GM18909 (cell line): ENCODE measurements around the gene H2AZ2.
A peak's percentile ranks its signal among the peaks of the same experiment; 100 is the strongest.

Experiments used
- ATAC-seq: cut with Tn5 transposase; IDR thresholded peaks from one replicate; pipeline ENCODE4 v1.9.1; 2021; ENCODE audit warnings: mild to moderate bottlenecking; ENCODE audit not compliant: unreplicated experiment, poor library complexity

H2AZ2 gene

GRCh38 chr7:44847920-44848634 is at the start of gene H2AZ2:
Gene H2AZ2 (minus strand): TSS chr7:44848087. CDS start chr7:44847971, 116 bp downstream.
- ATAC-seq = peak; percentile 89

GRCh38 chr7:44897309-44897708 is 49.4 kb upstream of the H2AZ2 start:
- no peak for ATAC-seq

DNA sequence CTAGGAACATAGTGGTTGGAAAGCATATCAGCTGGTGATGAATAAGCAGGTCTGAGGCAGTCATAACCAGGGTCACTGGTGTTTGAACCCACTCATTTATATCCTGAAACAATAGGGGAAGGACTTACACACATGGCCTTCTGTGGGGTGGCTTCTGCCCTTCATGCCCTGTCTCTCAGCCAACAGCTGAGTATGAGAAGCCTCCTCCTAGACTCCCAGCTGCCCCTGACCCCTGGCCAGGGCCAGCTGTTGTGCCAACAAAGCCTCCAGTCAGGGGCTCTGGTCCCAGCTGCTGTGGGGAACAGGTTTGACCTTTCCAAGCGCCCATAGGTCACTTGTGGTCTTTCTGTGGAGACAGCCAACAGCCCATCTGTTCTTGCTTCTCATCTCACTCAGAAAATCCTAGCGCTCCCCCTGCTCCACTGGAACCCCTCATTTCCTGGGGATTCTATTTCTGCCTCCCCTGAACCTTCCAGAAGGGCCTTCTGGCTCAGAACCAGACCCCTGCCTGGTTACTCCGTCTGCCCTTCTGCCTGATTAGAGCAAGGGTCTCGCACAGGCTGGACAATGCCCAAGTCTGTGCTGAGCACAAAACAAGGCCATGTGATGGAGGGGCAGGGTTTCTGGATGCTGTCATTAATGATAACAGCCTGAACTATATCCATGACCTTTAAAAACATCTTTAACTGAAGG is 47.1 kb upstream of the H2AZ2 start:
- no peak for ATAC-seq

- ATAC-seq = no peak
Measured at GRCh38 chr7:44893710-44894234, 45.9 kb upstream of the H2AZ2 start.

DNA sequence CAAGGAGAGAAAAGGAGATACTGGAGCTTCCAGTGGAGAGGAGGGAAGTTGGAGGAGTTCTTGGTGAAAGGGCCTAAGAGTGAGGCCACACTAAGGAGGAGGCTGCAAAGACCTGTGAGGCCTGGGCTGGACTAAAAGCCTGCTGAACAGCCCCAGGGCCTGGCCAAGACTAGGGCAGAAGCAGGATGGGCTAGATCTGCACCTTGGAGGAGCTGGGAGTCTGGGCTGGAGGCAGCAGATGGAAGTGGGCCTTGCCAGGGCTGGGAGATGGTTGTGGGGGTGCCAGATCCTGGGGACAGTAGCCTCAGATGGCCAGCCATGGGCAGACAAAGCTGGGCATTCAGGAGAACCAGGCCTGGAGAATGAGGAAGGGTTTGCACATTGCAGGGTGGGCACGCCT is 43.9 kb upstream of the H2AZ2 start:
- no peak for ATAC-seq

- no peak for ATAC-seq
Measured at GRCh38 chr7:44891372-44891771, 43.5 kb upstream of the H2AZ2 start.

GRCh38 chr7:44889086-44889781 is 41.3 kb upstream of the H2AZ2 start:
- ATAC-seq = no peak

- no peak for ATAC-seq
Measured at GRCh38 chr7:44887293-44887692, 39.4 kb upstream of the H2AZ2 start.

DNA sequence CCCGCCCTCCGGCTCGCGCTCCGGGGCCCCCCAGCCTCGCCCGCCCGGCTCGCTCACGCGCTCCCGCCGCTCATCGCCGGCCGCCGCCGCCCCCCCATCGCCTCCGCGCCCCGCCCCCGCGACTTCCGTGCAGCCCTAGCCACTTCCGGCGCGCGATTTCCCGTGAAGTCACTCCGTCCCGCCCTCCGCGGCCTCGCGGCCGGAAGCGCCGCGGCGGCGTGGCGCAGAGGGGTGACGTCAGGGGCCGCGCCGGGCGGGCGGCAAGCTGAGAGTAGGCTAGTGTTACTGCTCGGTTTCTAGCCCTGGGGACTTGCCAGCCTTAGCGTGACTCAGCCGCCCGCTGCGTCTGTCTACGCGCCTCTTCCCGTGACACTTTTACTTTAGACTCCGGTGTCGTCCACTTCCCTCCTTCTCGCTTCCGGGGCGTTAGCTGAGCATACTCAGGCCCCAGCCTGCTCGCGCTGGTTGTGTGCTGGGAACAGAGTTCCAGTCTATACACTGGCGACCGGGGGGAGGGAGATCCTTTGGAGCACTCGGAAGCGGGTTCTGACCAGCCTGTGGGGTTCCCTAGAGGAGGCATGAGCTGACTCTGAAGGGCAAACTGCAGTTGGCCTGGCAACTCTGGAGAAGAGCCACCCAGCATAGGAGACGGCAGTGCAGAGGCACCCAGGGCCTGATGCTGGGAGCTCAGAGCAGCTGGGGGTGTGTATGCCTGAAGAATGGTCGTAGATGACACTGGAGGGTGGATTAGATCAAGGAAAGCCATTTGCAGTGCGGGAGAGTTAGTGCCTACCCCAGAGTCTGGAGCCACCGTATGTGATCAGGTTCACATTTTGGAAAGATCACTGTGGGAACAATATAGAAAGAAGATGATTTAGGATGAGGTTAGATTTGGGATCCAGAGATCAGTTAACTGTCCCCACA is 37.8 kb upstream of the H2AZ2 start, which contains the start of gene PURB:
Gene PURB, minus strand, starts transcription at position 137 of the 924 bp plus-strand sequence. CDS start 182 bp downstream, outside the sequence.
- peak; percentile 85 for ATAC-seq

GRCh38 chr7:44884621-44885393 is 36.9 kb upstream of the H2AZ2 start:
- ATAC-seq = peak; percentile 31

DNA sequence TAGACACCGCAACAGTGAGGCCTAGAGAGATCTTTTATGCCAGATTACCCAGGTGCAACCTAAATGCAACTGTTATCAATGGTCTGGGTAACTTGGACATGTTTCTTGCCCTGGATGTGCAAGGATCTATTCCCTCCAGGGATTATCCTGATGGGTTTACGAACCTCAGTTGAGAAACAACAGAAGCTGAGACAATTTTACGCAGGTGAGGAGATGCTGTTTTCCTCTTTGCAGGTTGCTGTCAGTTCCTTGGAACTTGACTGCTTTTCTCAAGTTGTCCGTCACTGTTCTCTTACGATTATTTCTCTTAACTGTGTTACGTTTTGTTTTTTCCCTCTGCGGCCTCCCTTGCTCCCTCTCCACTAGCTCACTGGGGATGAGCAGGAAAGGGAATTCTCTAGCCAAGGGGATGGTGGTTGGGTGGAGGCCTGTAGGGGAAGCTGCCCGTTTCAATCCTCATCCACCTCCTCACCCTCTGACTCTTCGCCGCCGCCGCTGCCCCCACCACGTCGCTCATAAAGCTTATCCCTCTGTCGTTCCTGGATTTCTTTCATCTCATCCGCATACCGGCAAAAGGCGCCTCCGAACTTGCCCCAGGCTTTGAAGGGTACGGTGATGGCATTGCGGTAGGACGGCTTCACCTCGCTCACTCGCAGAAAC is 36.2 kb upstream of the H2AZ2 start:
- no peak for ATAC-seq

DNA sequence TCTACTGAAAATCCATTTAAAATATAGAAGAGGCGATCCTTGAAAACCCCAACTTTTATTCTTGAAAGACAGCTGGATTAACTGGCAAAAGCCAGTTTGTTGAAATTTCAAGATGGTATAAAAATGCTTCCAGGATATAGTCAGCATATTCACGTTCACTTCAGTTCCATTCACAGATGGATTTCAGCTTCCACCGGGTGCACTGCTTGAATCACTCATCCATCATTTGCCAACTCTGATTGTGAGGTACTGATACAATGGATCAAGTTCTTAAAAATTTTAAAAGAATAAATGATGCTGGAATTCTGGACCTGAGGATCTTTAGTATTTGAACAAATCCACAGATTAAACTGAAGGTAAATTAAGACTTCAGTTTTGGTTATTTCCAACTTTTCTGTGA is 35.0 kb upstream of the H2AZ2 start:
- ATAC-seq = no peak

DNA sequence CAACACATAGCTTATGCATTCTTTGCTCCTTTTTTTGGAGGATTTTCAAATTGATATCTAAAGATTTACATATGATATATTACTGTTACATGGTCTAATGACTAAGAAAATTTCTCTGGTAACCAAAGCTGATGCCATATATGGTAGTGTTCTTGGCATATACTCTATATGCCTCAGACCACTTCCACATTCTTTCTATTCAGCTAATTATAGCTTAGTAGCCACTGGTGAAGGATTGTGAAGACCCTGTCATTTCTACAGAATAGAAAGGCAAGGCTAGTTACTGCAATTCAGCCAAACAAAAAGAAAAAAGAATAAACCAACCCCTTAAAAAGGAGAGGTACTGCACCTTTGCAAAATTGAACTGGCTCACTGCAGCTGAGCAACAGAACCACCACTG is 33.7 kb upstream of the H2AZ2 start:
- ATAC-seq = no peak

DNA sequence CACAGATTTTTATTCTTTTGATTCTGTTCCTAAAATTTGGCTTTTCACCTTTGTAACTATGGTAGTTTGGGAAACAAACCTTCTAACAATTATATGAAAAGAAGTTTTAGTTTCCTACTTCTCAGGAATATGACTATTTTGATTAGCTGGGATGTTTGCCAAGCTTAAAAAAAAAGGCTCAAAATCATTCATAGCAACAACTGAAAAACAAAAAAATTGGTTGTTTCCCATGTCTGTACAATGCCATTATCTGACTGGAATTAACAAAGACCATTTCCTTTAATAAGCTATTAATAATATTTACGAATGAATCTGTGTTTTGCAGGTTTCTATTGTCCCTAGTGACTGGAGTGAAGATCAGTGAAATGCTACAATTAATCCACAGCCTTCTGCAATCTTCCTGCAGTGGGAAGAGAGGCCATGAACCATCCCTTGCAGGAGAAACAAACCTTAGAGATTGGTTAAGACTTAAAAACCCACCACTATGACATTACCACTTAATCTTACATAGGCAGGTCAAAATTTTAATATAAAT is 33.2 kb upstream of the H2AZ2 start:
- no peak for ATAC-seq

DNA sequence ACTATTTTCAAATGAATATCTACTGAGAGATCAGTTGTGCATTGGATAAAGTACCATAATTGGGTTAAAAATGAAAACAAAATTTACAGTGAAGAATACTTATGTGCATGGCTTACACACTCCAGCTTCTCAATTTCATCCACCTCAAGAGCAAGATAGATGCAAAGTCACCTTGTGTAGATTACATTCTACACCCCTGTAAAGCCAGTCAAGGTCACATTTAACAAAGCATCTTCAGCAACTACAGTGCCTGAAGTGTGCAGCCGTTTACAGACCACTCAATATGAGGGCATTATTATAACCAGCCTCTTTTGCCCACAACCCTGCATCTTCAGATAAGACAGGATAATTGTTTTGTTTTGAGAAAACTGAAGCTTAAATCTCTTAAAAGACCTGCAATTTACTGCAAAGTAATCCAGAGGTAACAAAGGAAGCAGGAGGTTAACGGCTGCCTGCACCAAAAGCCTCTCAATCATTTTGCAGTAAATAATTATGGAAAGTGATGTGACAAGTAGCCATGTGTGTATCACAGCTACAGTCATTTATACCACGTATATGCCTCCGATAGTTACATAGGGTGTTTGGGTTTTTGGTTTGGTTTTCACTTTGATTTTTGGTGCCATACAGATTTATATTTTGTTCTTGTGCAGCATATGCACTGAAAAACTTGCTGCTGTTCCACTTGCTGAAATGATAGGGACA is 32.6 kb upstream of the H2AZ2 start:
- no peak for ATAC-seq

DNA sequence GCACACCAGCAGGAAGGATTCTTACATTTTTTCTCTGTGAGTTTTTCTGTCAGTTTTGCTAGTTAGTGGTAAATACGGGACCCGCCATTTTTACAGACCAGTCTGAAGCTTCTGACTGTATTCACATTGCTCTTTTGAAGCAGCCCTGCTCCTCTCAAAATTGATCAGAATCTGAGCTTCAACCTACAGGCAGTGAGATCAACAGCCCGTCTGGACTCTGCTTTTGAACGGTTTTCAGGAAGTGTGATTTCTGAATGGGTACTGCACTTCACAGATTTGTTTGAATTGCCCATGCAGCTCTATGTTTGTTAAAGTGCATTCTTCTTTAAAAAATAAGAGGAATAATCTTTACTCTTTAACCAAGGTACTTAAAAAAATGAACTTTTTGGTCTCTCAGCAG is 28.5 kb upstream of the H2AZ2 start:
- no peak for ATAC-seq

- no peak for ATAC-seq
Measured at GRCh38 chr7:44875241-44875640, 27.4 kb upstream of the H2AZ2 start.

GRCh38 chr7:44872787-44873186 is 24.9 kb upstream of the H2AZ2 start:
- no peak for ATAC-seq
